A673 (cell line): Measurements from ENCODE around the gene SFT2D1.

ENCODE experiments used
- CTCF ChIP-seq: fragments of 300-800, 200-600 bp; sonication (generic); conservative IDR thresholded peaks from 2 replicates; pipeline ENCODE4 v1.5.1; 2017; ENCODE audit warnings: low read depth, mild to moderate bottlenecking, antibody characterized with exemption, low read length, moderate library complexity, mixed read lengths
- EZH2 ChIP-seq: fragments of 200-600 bp; sonication (generic); IDR thresholded peaks from 2 replicates; pipeline ENCODE4 v1.6.1; 2017; ENCODE audit warnings: borderline replicate concordance, low read depth, mild to moderate bottlenecking, mixed read lengths, antibody characterized with exemption, low read length; ENCODE audit not compliant: poor library complexity, severe bottlenecking

GRCh38 chr6:166323395-166323794 lies 18.9 kb downstream of the SFT2D1 start:
- TF ChIP-seq CTCF (no peak), EZH2 (no peak)
